Measurements from ENCODE around the gene CD4.
A peak's percentile ranks its signal among the peaks of the same experiment; 100 is the strongest.

Gene CD4

GRCh38 chr12:6831450-6831995, 42.2 kb downstream of the CD4 start:
- H3K27ac ChIP-seq (ENCODE audit: extremely low read depth, low read depth, low read length), result no peak overlapping the region
- no peaks in the 10 kb centered on the region for H3K4me1 ChIP-seq (ENCODE audit: control insufficient read depth, insufficient read depth, low read length)
- H3K4me3 ChIP-seq (ENCODE audit: low read depth, low read length), result no peak overlapping the region
- ChIA-PET POLR2A (interaction anchor here (1.2 to 6.0 kb wide), 4 partner anchors 8 to 66 kb away, joined by 3 to 55 read pairs (median 5); partner anchors contain the start of genes CDCA3, PTMS and USP5), CTCF (interaction anchor here (1.1 to 7.4 kb wide), 4 partner anchors 15 to 106 kb away, joined by 3 to 75 read pairs (median 3); partner anchors contain the start of gene MLF2)
- TF ChIP-seq YY1 (tag by site-specific recombination; IDR thresholded peaks at IDR 0.05) (no peak), ZNF394 (tag by site-specific recombination; IDR thresholded peaks at IDR 0.05; ENCODE audit: borderline replicate concordance) (peak; percentile 27; the same call in 1 of the 2 replicates), ZFHX2 (tag by site-specific recombination; conservative IDR thresholded peaks at IDR 0.05) (peak; percentile 63), ZNF777 (tag by site-specific recombination; IDR thresholded peaks at IDR 0.05; ENCODE audit: borderline replicate concordance) (no peak), EGR2 (tag by site-specific recombination; IDR thresholded peaks at IDR 0.05; ENCODE audit: low read depth) (peak; percentile 76)
- no peaks in the 10 kb centered on the region for H3K9me3 ChIP-seq (ENCODE audit: control insufficient read depth, insufficient read depth, low read depth, low read length)
- peaks cover 17 to 59% of the 10 kb centered on the region in 2 experiments for H3K36me3 ChIP-seq (ENCODE audit: control insufficient read depth in 2 of 2, insufficient read depth in 1 of 2, low read length in 2 of 2)

- Histone ChIP-seq H3K4me1 (ENCODE audit: control insufficient read depth, insufficient read depth, low read length) (no peaks in the 10 kb centered on the region), H3K27ac (ENCODE audit: extremely low read depth, low read depth, low read length) (no peak overlapping the region), H3K4me3 (ENCODE audit: low read depth, low read length) (no peak overlapping the region), H3K36me3 (ENCODE audit: control insufficient read depth in 2 of 2, insufficient read depth in 1 of 2, low read length in 2 of 2) (peaks cover 17 to 65% of the 10 kb centered on the region in 2 experiments), H3K9me3 (ENCODE audit: control insufficient read depth, insufficient read depth, low read depth, low read length) (no peaks in the 10 kb centered on the region)
- POLR2A ChIA-PET, result interaction anchor here (1.2 to 6.0 kb wide), 4 partner anchors 10 to 66 kb away, joined by 3 to 55 read pairs (median 6); partner anchors contain the start of genes CDCA3, GPR162, PTMS and USP5
- CTCF ChIA-PET, result interaction anchor here (1.2 to 7.4 kb wide), 3 partner anchors 14 to 79 kb away, joined by 3 to 75 read pairs (median 14); partner anchors contain the start of genes CDCA3, MLF2 and USP5
- TF ChIP-seq TSHZ1 (tag by site-specific recombination; IDR thresholded peaks at IDR 0.05; ENCODE audit: borderline replicate concordance), result no peak
- TF ChIP-seq SCRT1 (tag by site-specific recombination; IDR thresholded peaks at IDR 0.05; ENCODE audit: borderline replicate concordance), result no peak
- TF ChIP-seq, protein P1, sequence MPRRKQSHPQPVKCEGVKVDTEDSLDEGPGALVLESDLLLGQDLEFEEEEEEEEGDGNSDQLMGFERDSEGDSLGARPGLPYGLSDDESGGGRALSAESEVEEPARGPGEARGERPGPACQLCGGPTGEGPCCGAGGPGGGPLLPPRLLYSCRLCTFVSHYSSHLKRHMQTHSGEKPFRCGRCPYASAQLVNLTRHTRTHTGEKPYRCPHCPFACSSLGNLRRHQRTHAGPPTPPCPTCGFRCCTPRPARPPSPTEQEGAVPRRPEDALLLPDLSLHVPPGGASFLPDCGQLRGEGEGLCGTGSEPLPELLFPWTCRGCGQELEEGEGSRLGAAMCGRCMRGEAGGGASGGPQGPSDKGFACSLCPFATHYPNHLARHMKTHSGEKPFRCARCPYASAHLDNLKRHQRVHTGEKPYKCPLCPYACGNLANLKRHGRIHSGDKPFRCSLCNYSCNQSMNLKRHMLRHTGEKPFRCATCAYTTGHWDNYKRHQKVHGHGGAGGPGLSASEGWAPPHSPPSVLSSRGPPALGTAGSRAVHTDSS (tag by site-specific recombination; IDR thresholded peaks at IDR 0.05), result no peak
- no peak for TF ChIP-seq ZNF214 (tag by site-specific recombination; IDR thresholded peaks at IDR 0.05; ENCODE audit: borderline replicate concordance)
Observed at GRCh38 chr12:6832125-6832524, 42.8 kb downstream of the CD4 start.

DNA sequence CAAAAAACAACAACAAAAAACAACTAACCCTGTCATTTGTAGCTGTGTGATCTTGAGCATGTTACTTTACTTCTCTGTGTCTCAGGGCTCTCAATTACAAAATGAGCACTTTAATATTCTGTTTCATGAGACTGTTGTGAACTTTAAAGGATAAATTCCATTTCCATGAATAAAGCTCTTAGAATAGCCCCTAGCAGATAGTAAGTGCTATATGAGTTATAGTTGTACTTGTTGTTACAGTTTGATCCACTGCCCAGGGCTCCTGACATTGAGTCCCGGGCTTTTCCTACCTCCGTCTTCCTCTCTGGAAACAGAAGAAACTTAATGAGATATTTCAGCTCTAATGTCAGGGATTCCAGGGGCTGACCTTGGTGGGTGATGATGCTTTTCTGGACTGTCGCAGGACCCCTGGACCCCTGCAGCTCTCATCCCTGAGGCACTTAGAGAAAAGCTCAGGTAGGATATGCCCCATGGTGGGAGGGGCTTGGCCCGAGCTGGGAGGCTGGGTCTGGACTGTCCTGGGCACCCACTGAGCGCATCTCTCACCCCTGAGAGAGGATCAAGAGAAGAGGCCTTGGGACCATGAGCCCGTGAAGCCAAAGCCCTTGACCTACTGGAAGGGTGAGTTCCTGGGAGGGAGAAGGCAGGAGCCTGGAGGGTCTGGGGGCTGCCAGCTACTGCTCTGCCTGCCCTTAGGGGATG, 44.0 kb downstream of the CD4 start:
- Histone ChIP-seq H3K4me3 (ENCODE audit: low read depth, low read length) (no peak overlapping the region), H3K27ac (ENCODE audit: extremely low read depth, low read depth, low read length) (no peak overlapping the region), H3K9me3 (ENCODE audit: control insufficient read depth, insufficient read depth, low read depth, low read length) (no peaks in the 10 kb centered on the region), H3K36me3 (ENCODE audit: control insufficient read depth in 2 of 2, insufficient read depth in 1 of 2, low read length in 2 of 2) (peaks cover 17 to 77% of the 10 kb centered on the region in 2 experiments), H3K4me1 (ENCODE audit: control insufficient read depth, insufficient read depth, low read length) (no peaks in the 10 kb centered on the region)
- ChIA-PET POLR2A (interaction anchor here (1.2 to 3.0 kb wide), 3 partner anchors 12 to 80 kb away, joined by 4 to 17 read pairs (median 9); partner anchors contain the start of genes CDCA3, GPR162 and USP5), CTCF (interaction anchor here (0.6 to 7.4 kb wide), 9 partner anchors 8 to 409 kb away, joined by 3 to 75 read pairs (median 8); partner anchors contain the start of genes CDCA3, MLF2, SPSB2 and USP5)
- TF ChIP-seq ZNF48 (tag by site-specific recombination; IDR thresholded peaks at IDR 0.05) (no peak), ZNF747 (tag by site-specific recombination; IDR thresholded peaks at IDR 0.05) (no peak), ZNF501 (tag by site-specific recombination; IDR thresholded peaks at IDR 0.05) (no peak), ZNF280D (tag by site-specific recombination; IDR thresholded peaks at IDR 0.05) (no peak), ZNF555 (tag by site-specific recombination; conservative IDR thresholded peaks at IDR 0.05) (no peak), HOXA7 (CRISPR knock-in tag; IDR thresholded peaks at IDR 0.05; ENCODE audit: borderline replicate concordance) (no peak), ZNF184 (tag by site-specific recombination; IDR thresholded peaks at IDR 0.05) (no peak)
- TF ChIP-seq, protein P2, sequence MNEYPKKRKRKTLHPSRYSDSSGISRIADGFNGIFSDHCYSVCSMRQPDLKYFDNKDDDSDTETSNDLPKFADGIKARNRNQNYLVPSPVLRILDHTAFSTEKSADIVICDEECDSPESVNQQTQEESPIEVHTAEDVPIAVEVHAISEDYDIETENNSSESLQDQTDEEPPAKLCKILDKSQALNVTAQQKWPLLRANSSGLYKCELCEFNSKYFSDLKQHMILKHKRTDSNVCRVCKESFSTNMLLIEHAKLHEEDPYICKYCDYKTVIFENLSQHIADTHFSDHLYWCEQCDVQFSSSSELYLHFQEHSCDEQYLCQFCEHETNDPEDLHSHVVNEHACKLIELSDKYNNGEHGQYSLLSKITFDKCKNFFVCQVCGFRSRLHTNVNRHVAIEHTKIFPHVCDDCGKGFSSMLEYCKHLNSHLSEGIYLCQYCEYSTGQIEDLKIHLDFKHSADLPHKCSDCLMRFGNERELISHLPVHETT (tag by site-specific recombination; IDR thresholded peaks at IDR 0.05), result no peak
